ENCODE data around the gene CD300H.

DNA sequence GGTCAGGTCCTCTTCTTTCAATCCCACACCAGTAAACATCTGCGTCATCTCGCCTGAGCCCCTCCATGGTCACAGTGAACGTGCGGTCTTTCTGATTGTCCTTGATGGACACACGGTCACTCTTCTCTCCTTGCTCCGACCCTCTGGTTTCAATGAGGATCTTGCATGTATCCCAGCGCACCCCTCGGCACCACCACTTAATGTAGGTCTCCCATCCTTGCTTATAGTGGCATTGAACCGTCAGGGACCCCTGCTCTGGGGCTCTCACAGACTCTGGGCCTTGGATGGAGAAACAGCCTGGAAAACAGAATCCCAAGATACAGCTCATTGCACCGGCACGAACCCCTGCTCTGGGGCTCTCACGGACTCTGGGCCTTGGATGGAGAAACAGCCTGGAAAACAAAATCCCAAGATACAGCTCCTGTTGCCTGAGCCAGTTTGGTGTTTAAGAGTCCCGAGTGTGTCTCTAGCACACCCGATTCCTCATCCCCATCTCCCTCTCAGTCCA, 41.5 kb downstream of the CD300H start:
- TF ChIP-seq, protein P1, sequence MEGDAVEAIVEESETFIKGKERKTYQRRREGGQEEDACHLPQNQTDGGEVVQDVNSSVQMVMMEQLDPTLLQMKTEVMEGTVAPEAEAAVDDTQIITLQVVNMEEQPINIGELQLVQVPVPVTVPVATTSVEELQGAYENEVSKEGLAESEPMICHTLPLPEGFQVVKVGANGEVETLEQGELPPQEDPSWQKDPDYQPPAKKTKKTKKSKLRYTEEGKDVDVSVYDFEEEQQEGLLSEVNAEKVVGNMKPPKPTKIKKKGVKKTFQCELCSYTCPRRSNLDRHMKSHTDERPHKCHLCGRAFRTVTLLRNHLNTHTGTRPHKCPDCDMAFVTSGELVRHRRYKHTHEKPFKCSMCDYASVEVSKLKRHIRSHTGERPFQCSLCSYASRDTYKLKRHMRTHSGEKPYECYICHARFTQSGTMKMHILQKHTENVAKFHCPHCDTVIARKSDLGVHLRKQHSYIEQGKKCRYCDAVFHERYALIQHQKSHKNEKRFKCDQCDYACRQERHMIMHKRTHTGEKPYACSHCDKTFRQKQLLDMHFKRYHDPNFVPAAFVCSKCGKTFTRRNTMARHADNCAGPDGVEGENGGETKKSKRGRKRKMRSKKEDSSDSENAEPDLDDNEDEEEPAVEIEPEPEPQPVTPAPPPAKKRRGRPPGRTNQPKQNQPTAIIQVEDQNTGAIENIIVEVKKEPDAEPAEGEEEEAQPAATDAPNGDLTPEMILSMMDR (IDR thresholded peaks at IDR 0.05), result no peak
- no peak for TF ChIP-seq POLR2A (IDR thresholded peaks at IDR 0.05)
